NCI-H1092 treated with DMSO at 0.1 percent for 48 hours (cell line): ENCODE data around the gene NUP85.
"Not testable (repeated sequence)": the region's sequence is repeated elsewhere in the genome, so short reads cannot be mapped to it uniquely, and the experiment has no call there.

Experiments used
- DNase-seq: peaks from one replicate; lab custom pipeline; 2025; lab: John Stamatoyannopoulos, UW

Gene NUP85

GRCh38 chr17:75205037-75205792, at the start of gene NUP85:
Gene NUP85, plus strand, starts transcription at chr17:75205679. Its CDS starts 83 bp downstream, at chr17:75205762.
- peak; percentile 96 for DNase-seq

GRCh38 chr17:75158480-75158879, 47.0 kb upstream of the NUP85 start:
- not testable (repeated sequence) for DNase-seq

DNA sequence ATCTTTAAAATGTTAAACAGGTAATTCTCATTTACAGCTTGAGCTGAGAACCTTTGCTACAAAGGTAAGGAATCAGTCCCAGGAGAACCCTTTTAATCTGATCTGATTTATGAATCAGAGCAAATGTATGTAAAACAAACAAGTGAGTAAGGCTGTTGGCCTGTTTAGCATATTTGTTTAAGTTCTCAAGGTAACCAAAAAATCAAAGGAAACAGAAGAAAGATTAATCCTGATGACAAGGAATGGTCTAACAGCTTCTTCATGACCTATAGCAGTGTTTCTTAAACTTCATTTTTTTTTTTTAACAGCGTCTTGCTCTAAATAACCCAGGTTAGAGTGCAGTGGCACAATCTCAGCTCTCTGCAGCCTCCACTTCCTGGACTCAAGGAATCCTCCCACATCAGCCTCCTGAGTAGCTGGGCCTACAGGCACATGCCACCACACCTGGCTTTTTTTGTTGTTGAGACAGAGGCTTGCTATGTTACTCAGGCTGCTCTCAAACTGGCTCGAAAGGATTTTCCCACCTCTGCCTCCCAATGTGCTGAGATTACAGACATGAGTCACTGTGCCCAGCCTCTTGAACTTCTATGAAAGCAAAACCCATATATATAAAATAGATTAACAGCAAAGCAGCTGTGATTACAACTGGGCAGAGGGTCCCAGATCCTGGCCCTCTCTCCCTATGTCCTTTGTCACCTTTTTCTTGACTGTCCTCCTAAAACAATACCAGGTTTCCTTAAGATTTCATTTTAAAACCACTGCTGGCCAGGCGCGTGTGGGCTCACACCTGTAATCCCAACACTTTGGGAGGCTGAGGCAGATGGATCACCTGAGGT, 46.1 kb upstream of the NUP85 start:
- DNase-seq: no peak

DNA sequence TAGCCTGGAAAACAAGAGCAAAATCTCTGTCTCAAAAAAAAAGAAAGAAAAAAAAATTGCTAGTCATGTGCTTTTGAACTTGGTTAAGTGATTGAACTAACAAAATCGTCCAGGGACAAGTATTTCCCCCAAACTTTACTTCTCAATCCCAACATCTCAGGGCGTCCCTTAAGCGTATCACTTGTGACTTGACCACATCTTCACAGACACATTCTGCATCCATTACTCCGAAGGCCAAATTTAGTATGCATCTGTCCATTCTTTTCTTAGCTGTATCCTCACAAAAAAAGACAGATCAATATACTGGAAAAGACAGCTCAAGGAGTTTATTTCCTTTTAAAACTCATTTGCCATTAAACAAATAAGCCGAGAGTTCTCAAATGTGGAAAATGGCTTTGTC, 45.3 kb upstream of the NUP85 start:
- DNase-seq: no peak

DNA sequence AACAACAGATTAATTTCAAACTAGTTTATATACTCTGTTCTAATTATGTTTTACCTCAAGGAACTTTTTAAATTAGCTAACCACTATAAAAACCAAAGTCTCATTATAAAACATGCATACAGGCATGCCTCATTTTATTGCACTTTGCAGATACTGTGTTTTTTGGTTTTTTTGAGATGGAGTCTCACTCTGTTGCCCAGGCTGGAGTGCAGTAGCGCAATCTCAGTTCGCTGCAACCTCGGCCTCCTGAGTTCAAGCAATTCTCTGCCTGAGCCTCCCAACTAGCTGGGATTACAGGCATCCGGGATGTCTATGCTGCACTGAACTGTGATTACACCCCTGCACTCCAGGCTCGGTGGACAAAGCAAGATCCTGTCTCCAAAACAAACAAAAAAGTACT, 42.4 kb upstream of the NUP85 start:
- no peak for DNase-seq

DNA sequence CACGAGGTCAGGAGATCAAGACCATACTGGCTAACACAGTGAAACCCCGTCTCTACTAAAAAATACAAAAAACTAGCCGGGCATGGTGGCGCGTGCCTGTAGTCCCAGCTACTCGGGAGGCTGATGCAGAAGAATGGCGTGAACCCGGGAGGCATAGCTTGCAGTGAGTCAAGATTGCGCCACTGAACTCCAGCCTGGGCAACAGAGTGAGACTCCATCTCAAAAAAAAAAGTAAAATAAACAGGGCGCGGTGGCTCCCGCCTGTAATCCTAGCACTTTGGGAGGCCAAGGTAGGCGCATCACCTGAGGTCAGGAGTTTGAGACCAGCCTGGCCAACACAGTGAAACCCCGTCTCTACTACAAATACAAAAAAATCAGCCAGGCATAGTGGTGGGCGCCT, 40.9 kb upstream of the NUP85 start:
- not testable (repeated sequence) for DNase-seq

- DNase-seq: no peak
These were observed 36.5 kb upstream of the NUP85 start for GRCh38 chr17:75168998-75169397.

DNA sequence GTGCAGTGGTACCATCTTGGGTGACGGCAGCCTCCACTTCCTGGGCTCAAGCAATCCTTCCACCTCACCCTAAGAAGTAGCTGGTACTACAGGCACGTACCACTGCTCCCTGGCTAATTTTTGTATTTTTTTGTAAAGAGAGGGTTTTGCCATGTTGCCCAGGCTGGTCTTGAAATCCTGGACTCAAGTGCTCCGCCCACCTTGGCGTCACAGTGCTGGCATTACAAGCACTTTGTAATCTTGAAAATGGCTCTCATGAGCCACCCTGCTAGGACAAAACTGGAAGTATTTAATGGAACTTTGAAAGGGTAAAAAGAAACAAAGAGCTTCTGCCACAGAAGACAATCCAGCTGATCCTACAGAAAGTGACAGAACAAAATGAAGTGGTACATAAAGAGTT, 32.0 kb upstream of the NUP85 start:
- no peak for DNase-seq

DNA sequence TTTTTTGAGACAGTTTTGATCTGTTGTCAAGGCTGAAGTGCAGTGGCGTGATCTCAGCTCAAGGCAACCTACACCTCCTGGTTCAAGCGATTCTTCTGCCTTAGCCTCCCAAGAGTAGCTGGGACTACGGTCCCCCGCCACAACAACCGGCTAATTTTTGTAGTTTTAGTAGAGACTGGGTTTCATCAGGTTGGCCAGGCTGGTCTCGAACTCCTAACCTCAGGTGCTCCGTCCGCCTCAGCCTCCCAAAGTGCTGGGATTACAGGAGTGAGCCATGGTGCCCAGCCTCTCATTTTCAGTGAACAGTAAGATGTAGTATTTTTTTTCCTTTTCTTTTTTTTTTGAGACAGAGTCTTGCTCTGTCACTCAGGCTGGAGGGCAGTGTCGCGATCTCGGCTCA, 30.5 kb upstream of the NUP85 start:
- no peak for DNase-seq

DNA sequence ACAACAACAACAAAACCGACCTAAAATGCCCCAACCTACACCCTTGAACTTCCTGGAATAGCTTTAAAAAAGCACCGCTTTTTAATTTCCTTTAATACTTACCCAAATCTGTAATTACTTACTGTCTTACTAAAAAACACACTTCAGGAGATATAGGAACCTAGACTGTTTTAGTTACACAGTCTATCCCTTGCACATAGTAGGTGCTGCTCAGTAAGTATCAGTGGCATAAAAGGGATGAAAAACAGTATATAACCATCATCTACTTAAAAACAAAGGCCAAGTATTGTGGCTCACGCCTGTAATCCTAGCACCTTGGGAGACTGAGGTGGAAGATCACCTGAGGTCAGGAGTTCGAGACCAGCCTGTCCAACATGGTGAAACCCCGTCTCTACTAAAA, 28.9 kb upstream of the NUP85 start:
- no peak for DNase-seq

DNA sequence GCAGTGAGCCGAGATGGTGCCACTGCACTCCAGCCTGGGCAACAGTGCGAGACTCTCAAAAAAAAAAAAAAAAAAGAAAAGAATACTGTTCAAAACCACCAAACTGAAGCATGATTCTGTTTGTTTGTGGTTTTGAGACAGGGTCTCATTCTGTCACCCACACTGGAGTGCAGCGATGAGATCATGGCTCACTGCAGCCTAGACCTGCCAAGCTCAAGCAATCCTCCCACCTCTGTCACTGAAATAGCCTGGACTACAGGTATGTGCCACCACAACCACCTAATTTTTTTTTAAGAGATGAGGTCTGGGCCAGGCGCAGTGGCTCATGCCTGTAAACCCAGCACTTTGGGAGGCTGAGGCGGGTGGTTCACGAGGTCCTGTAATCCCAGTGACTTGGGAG, 27.0 kb upstream of the NUP85 start:
- no peak for DNase-seq

DNA sequence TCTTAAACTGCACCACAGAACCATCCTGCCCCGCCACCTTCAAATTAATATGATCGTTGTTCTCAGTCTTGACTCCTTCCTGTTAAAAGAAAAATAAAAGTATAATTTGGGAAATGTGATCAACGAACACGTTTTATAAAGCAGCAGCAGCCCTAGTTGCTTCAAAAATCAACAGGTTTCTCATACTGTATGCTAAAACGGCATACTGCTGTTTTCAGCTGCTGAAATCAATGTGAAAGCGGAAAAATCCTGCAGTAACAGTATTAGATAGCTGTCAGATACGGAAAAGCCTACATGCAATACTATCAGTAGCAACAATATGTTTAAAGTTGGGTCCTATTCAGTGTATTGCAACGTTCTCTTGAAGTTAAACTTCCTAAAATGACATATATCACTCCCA, 24.4 kb upstream of the NUP85 start:
- DNase-seq: no peak

DNA sequence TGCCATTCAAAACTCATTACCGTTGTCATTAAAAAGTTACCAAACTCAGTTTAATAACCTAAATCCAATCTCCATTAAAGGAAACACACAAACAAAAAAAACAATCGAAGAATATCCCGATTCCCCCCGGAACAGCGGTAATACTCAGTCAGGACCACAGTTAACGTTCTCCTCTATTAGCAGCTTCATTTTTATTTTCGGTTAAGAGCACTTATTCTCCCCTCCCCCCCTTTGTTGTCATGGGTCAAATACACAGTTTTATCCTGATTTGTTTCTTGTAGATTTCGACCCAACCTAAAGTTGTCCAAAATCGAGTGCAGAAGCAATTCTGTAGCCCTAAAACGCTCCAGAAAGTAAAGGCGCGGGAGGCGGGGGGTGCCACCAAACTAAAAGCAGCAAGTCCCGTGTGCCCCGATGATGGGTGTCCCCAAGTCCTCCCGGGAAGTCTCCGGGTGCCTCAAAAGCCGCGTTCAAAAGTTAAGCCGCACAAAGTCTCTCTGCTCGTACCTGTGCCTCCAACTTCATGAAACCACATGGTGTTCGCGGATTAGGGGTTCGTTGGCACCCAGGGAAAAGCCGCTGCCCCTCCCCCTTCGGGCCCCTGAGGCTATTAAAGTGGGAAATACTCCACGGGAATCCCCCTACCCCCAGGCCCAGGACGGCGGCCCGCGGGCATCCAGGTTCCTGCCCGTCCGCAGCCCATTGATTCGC, 23.7 kb upstream of the NUP85 start:
- DNase-seq: no peak

DNA sequence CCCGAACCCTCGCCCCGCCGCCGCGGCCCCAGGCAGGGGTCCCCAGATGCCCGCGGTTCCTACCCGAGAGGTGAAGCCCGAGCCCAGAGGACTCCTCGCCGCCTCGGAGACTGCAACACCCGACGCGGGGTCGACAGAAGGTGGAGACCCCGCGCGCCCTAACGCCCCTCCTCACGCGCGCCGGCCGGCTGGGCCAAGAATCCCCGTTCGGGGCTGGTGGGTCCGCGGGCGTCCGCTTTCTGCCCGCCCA, 23.2 kb upstream of the NUP85 start:
- no peak for DNase-seq

DNA sequence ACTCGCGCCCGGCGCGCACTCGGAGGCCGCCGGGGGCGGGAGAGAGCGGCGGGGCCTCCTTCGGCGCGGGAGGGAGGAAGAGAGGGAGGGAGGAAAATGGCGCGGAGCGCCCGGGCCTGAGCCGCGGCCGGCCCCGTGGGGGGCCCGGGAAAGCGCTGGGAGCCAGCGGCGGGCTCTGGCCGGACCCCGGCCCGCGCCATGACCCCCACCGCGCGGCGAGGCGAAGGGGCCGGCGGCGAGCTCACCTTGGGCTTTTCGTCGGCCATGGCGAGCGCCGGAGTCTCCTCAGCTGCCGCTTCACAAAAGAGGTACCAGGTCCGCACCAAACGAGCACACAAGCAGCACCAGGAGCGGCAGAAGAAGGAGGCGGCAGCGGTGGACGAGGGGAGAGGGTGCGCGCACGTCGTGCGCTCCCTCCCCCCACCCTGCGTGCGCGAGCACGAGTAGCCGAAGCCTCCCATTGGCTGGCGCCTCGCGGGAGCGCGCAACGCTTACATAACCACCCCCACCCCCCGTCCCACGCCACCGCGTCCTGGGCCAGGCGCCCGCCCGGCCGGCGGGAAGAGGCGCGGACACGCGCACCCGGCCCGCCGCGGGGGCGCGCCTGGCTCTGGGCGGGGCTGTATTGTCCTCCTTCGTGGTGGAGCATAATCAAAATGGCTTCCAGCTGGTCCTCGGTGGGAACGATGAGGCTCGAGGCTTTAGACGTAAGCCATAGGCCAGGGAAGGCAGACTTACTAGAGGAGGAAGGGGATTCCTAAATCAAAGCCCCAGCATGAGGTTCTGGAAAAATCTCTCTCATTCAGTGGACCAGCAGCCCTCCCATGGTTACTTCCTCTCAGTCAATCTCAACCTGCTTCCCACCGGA, 22.7 kb upstream of the NUP85 start, which contains the start of gene SUMO2:
Gene SUMO2, minus strand, starts transcription at position 391 of the 868 bp plus-strand sequence. Its CDS starts 125 bp downstream, at position 266.
- DNase-seq: peak; percentile 90

DNA sequence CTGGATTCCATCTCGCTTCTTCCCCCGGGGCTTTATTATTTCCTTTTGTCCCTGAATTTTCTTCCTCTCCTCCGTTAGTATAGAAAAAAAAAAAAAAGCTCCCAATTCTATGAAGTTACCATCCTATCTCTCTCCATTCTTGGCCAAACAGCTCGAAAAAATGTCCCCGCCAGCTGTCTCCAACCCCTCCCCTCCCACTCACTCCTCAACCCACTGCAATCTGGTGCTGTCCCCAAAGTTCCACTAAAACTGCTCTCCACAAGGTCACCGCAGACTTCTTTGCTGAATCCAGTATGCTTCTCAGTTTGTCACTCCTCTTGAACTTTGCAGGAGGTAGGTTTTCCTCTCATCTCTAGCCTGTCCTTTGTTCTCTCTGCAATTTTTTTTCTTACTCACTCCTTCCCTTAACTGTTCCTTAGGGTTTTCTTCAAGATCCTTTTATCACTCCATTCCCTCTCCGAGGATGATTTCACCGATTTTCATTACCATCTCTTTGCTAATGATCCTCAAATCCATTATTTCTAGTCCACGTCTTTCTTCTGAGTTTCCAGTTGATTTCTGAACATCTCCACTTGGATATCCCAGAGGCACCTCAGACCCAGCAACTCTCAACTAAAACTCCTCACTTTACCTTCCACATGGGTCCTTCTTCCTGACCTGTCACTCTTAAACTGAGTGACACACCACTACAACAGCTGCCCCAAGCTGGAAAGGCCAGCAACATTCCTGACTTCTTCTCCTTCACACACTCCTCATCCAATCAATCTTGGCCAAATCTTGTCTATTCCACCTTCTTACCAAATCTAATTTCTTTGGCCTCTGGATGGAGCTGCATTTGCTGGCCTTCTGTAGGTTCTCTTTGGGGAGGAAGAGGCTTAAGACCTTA, 21.2 kb upstream of the NUP85 start:
- no peak for DNase-seq

GRCh38 chr17:75188614-75189013, 16.9 kb upstream of the NUP85 start:
- no peak for DNase-seq

GRCh38 chr17:75191584-75191983, 13.9 kb upstream of the NUP85 start:
- DNase-seq: no peak

GRCh38 chr17:75194879-75195278, 10.6 kb upstream of the NUP85 start:
- no peak for DNase-seq

GRCh38 chr17:75199886-75200618, 5.4 kb upstream of the NUP85 start:
- no peak for DNase-seq
